HG02678 (cell line): ENCODE results near the gene UACA.

ENCODE experiments used
- ATAC-seq: cut with Tn5 transposase; IDR thresholded peaks from one replicate; pipeline ENCODE4 v1.9.1; 2021; ENCODE audit warnings: mild to moderate bottlenecking, moderate library complexity; ENCODE audit not compliant: unreplicated experiment

The UACA gene

GRCh38 chr15:70783610-70784022, 20.3 kb upstream of the UACA start:
- ATAC-seq: no peak

GRCh38 chr15:70783041-70783440, 19.7 kb upstream of the UACA start:
- no peak for ATAC-seq

- ATAC-seq: no peak
These were observed 17.9 kb upstream of the UACA start for GRCh38 chr15:70781236-70781635.

GRCh38 chr15:70778258-70779076, 15.1 kb upstream of the UACA start:
- ATAC-seq: no peak

GRCh38 chr15:70777170-70777926, 14.0 kb upstream of the UACA start:
- ATAC-seq: no peak

GRCh38 chr15:70775160-70775559, 11.8 kb upstream of the UACA start:
- ATAC-seq: no peak

- no peak for ATAC-seq
These were observed 9.0 kb upstream of the UACA start for GRCh38 chr15:70772402-70772801.

GRCh38 chr15:70770863-70771262, 7.5 kb upstream of the UACA start:
- no peak for ATAC-seq

- no peak for ATAC-seq
These were observed 5.0 kb upstream of the UACA start for GRCh38 chr15:70768257-70768883.

GRCh38 chr15:70767667-70768066, 4.3 kb upstream of the UACA start:
- ATAC-seq: no peak

GRCh38 chr15:70766597-70766996, 3.2 kb upstream of the UACA start:
- ATAC-seq: no peak

GRCh38 chr15:70765504-70766281, 2.3 kb upstream of the UACA start:
- ATAC-seq: no peak

GRCh38 chr15:70763950-70764730, 782 bp upstream of the UACA start:
- ATAC-seq: no peak

GRCh38 chr15:70762469-70763119, 764 bp downstream of the UACA start:
- ATAC-seq: peak; percentile 15

- ATAC-seq: no peak
These were observed 1.4 kb downstream of the UACA start for GRCh38 chr15:70761931-70762468.

GRCh38 chr15:70761046-70761445, 2.3 kb downstream of the UACA start:
- ATAC-seq: no peak

- no peak for ATAC-seq
These were observed 4.4 kb downstream of the UACA start for GRCh38 chr15:70758790-70759462.

- no peak for ATAC-seq
These were observed 5.7 kb downstream of the UACA start for GRCh38 chr15:70757627-70758026.

- ATAC-seq: no peak
These were observed 8.5 kb downstream of the UACA start for GRCh38 chr15:70754862-70755261.
